LNCaP clone FGC (cell line): Measurements from ENCODE around the gene NELFA.

ENCODE experiments used
- DNase-seq: peaks from one replicate; pipeline ENCODE4 v3.0.0-alpha.2; 2011; ENCODE audit warnings: low read depth
- H3K4me3 ChIP-seq: 2 replicates; pipeline ENCODE4 v1.5.1; 2011; ENCODE audit warnings: mild to moderate bottlenecking, low read depth, low read length, control low read depth
- CTCF ChIP-seq: IDR thresholded peaks from 2 replicates; pipeline ENCODE4 v1.5.1; 2012; ENCODE audit warnings: mild to moderate bottlenecking; ENCODE audit not compliant: control insufficient read depth, insufficient read depth; ENCODE audit errors: extremely low read depth

The NELFA gene

GRCh38 chr4:1953335-1953734, 55.4 kb downstream of the NELFA start:
- DNase-seq, result no peak
- TF ChIP-seq CTCF, result no peak
- H3K4me3 ChIP-seq, result no peak overlapping the region

DNA sequence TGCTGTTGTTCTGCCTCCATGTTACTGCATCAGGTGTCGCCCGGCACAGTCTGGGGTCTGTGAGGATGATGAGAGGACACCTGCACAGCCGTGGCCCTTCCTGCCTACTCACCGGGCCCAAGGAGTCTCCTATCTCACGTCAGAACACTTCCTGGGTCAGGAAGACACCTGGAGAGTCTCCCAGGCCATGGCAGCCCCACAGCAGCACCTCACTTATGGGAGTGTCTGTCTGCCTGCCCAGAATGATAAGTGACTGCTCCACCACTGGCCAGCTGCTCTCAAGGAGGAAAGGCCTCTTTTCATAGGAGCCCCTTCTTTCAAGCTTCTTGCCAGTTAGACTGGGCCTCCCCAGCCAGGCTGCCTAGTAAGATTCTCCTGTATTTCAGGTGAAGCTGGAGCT, 56.1 kb downstream of the NELFA start:
- no peak for TF ChIP-seq CTCF
- no peak overlapping the region for H3K4me3 ChIP-seq
- no peak for DNase-seq

DNA sequence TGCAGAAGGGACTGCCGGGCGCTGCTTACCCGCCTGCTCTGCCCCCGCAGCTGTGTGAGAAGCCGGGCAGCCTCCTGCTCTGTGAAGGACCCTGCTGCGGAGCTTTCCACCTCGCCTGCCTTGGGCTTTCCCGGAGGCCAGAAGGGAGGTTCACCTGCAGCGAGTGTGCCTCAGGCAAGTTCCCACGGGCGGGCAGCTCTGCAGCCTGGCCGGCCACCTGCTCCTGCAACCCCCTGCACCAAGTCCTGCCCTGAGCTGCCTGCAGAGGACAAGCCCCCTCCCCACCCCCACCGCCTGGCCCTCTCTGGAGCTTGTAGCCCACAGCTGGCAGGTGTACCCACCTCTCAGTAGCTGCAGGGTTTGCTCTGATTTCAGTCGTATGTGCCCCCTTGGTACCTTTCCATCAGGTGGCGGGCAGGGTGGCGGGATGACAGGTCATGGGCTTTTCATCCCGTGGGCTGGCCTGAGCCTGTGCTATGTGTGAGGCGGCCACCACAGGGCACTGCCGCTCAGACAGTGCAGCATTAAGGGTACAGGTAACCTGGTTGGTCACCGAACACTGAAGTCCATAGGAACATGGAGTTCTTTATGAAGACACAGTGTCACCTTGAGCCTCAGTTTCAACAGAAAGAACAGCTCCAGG, 56.6 kb downstream of the NELFA start:
- no peak overlapping the region for H3K4me3 ChIP-seq
- TF ChIP-seq CTCF, result no peak
- DNase-seq, result no peak

DNA sequence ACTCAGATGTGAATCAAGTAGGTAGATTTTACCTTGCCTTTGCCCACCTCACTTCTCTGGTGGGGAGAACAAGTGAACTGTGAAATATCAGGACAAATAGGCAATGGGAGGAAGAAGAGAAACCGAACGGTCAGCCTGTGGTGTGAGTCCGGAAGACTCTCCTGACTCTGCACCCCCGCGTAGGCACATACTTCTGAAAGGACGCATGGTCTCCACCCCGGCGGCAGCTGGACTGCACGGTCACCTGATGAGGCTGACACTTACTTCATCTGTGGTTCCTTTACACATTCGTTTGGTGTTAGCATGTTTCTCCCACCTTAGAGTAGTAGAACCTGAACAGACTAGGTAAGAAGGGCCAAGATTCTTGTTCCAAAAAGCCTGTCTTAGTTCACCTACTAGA, 58.4 kb downstream of the NELFA start:
- no peak for DNase-seq
- no peak overlapping the region for H3K4me3 ChIP-seq
- no peak for TF ChIP-seq CTCF

DNA sequence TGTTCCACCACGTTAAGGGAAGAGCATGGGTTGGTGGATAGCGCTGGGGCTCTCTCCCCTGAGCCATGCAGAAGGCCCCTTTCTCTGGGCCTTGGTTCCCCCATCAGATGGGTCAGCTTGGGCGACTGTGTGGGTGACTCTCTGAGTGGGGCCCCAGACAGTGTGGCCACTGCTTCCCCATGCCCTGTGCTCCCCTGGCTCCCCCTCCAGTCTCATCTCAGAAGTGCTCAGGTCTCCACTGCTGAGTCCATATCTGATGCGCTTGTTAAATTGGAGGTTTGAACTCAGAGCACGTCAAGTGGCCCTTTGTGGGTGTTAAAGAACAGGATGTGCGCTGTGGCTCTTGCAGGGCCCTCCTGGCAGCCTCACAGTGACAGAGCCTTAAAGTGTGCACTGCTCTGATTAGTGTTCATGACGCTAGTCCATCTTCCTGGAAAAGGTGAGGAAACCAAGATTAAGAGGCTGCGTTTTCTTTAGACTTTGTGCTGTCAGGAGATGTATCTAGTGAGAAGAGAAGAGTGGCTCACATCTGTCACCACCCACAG, 59.8 kb downstream of the NELFA start:
- no peak for TF ChIP-seq CTCF
- no peak overlapping the region for H3K4me3 ChIP-seq
- no peak for DNase-seq

- DNase-seq, result no peak
- TF ChIP-seq CTCF, result no peak
- no peak overlapping the region for H3K4me3 ChIP-seq
Observed at GRCh38 chr4:1948232-1948631, 60.5 kb downstream of the NELFA start.

DNA sequence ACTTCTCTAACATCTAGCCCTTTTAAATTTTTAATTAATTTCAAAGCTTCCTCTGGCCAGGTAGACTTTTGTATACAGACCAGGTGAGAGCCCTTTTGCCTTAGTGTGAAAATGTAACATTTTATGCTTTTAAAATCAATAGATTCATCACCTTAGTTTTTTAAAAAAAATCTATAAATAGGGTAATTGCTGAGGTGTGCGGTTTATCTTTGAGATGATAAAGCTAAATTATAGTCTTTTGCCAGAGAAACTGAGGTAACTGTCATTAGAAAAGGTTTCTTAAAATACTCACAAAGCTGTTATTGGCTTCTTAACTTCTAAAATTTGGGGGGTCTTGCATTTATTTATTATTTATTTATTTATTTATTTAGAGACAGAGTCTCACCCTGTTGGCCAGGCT, 62.9 kb downstream of the NELFA start:
- TF ChIP-seq CTCF, result no peak
- no peak for DNase-seq
- H3K4me3 ChIP-seq, result no peak overlapping the region
